Stimulated activated CD4-positive, alpha-beta T cell treated with anti-CD3 and anti-CD28 coated beads, Interleukin-4, amount 100 ng/mL, for 4 hours (primary cell): Measurements from ENCODE around the gene RALGPS1.
"Not testable (repeated sequence)": the region's sequence is repeated elsewhere in the genome, so short reads cannot be mapped to it uniquely, and the experiment has no call there.

Source experiments
- DNase-seq, 2 experiments: peaks; one replicate each; pipeline ENCODE4 v3.0.0-alpha.2; 2020

RALGPS1 gene

DNA sequence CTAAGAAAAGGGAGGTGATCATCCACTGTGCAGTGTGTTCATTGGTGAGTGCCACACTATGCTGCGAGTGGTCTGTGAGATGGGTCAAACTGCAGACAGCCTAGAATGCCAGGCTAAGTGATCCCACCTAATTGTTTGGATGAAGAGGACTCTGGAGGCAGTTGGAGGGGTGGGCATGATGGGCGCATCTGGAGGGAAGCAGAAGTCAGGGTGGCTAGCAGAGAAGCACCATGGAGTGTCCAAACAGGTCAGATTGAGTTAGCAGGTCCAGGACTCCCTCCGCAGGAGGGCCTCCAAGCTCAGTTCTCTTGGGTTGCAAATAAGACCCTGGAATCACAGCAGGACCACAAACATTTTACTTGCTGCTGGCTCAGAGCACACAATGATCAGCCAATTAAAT lies 227.7 kb downstream of the RALGPS1 start:
- no peak for DNase-seq

DNA sequence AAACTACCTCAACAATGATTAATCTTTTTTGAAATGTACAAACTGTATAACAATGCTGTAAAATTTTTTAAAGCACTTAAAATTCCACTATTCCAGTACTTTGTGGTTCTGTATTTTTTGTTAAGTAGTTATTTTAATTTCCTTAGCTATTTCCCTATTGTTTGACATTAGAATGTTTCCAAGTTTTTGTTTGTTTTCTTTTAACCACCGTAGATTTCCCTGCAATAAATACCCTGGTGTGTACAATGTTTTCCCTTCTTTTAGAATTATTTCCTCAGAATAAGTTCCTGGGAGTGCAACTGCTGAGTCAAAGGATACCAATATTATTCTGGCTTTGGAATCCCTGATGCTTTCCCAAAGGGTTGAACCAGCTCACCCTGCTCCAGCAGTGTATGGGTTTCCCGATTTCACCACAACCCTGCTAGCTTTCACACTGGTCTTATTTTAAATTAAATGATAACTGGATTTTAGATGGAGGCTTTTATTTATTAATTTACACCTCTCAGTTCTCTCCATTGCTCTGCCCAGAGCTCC lies 228.4 kb downstream of the RALGPS1 start:
- DNase-seq: no peak

DNA sequence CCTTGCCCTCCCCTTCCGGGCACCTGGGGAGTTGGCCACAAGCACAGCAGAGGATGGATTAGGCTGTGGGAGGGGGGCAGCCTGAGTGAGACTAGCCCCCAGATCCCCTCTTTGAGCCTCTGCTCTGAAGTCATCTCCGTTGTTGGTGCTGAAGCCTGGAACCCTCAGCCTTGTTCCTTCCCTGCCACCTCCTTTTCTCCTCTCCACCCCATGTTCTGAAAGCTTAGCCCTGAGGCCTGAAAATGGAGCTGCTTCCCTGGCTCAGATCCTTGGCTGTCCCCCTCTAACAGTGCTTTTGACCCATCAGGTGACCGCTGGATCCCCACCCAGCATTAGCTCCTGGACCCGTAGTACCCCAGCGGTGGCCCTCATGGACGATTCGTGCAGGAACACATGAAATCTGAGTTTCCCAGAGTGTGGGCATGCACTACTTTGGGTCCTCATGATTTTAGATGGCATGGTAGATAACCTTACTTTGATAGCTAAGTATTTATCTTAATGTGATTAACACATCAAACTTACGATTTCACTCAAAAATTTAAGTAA lies 229.4 kb downstream of the RALGPS1 start:
- DNase-seq: no peak

DNA sequence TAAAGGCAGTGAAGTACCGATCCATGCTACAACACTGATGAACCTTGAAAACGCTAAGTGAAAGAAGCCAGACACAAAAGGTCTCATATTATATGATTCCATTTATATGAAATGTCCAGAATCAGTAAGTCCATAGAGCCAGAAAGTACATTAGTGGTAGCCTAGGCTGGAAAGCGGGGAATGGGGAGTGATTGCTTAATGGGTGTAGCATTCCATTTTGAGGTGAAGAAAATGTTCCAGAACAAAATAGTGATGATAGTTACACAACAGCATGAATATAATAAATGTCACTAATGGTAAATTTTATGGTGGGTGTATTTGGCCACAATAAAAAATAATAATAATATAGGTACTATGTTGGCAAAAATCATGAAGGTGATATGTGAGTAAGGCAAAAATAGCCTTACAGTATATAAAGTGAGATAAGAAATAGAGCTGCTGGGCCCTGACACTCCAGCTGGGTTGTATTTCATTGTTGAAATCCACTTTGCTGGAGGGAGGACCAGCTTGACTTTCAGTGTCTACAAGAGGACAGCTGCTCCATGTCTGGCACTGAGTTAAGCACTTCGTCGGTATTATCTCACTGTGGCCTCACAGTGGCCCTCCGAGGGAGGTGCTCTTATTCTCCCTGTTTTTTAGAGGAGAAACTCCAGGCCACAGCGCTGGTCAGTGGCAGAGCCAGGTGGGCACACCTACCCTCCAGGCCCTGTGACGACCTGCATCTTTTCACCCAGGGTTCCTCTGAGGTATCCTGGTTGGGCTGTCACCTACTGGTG lies 230.3 kb downstream of the RALGPS1 start:
- no peak for DNase-seq

DNA sequence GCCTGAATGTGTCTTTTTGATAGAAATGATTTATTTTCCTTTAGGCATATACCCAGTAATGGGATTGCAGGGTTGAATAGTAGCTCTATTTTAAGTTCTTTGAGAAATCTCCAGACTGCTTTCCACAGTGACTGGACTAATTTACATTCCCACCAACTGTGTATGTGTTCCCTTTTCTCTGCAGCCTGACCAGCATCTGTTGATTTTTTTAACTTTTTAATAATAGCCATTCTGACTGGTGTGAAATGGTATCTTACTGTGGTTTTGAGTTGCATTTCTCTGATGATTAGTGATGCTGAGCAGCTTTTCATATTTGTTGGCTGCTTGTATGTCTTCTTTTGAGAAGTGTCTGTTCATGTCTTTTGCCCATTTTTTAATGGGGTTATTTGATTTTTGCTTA lies 232.3 kb downstream of the RALGPS1 start:
- not testable (repeated sequence) for DNase-seq

DNA sequence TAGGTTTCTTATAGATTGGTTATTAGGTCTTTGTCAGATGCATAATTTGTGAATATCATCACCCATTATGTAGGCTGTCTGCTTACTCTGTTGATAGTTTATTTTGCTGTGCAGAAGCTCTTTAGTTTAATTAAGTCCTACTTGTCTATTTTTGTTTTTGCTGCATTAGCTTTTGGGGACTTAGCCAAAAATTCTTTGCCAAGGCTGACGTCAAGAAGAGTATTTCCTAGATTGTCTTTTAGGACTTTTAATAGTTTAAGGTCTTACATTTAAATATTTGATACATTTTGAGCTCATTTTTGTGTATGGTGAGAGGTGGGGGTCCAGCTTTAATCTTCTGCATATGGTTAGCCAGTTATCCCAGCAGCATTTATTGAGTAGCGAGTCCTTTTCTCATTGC lies 232.7 kb downstream of the RALGPS1 start:
- no peak for DNase-seq

DNA sequence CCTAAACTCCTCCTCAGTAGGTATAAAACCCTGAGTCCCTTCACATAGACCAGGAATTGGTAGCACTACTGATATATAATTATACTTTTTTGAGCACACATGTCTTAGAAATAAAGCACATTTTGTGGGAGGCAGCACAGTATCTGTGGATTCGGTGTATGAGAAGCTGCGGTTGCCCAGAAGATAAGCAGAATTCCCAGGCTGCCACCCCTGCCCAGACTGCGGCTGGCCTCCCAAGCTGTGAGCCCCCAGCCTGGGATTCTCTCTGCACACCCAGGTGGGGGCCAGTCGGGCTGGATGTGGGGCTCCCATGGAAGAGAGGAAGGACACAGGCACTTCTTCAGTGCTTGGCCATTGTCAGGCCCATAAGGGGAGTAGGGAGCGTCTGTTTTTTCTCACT lies 233.4 kb downstream of the RALGPS1 start:
- no peak for DNase-seq

DNA sequence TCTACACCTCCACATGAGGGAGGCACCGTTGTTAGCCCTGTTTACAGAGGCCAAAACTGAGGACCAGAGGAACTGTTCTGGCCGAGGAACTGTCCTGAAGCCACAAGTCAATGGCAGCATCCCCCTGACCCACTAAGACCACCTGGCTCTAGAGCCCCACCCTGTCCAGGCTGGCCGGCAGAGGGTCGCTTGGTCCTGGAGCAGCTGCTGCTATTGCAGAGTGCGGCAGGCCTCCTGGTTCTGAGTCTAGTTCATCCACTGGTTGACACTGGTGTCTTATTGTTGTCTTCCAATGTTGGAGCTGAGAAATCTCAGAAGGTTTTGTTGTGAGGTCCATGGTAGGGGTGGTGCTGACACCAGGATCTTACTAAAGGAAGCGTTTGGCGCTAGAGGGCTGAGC lies 234.4 kb downstream of the RALGPS1 start:
- no peak for DNase-seq

DNA sequence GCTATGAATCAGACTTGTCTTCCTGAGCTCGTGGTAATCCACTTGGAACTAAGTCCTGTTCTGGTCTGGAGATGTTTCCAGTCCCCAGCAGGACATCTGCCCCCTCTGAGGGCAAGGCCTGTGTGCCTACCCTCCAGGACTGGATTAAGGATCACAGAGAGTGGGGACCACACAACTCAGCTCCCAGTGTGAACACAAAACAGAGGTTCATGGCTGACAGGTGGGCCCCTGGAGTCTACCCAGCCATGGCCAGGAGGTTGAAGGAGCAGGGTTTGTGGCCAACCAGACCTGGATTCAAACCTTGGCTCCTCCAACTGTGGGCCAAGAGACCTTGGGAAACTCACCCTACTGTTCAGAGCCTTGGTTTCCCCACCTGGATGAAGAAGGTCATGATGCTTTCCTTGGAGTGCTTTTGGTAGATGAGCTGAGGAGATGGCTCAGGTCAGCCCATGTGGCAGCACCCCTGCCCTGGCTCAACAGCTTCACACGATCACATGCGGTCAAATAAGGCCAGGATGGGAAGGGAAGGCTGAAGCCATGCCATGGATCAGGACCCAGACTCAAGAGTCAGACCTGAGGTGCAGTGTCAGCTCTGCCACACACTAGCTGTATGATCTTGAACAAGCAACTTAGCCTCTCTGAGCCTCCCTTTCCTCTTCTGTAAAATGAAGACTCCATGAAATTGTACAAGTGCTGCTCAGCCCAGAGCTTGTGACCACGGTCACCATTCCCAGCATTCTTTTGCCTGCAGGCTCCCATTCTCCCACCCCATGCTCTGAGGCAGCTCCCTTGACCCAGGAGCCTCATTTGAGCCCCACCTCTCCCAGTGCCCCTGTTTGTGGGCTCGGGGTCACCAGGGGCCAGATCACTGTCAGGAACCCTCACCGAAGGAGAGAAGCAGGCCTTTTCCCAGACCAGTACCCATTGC lies 235.1 kb downstream of the RALGPS1 start:
- DNase-seq: no peak

DNA sequence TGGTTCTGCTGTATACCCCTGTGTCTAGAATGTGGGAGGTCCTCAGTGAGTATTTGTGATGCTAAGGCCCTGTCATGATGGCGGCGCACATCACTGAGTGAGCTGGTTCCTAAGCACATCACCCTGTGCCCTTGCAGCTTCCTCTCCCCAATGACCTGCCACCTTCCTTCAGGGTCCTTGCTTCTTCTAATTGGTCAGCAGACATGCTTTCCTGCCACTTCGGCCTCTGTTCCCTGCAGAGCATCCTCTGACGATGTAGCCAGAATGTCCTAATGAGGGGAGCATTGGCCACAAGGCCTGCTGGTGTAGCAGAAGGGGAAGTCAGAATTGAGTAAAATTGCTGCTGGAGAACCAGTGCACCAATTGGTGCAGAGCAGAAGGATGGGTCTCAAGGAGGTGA lies 238.9 kb downstream of the RALGPS1 start:
- no peak for DNase-seq

DNA sequence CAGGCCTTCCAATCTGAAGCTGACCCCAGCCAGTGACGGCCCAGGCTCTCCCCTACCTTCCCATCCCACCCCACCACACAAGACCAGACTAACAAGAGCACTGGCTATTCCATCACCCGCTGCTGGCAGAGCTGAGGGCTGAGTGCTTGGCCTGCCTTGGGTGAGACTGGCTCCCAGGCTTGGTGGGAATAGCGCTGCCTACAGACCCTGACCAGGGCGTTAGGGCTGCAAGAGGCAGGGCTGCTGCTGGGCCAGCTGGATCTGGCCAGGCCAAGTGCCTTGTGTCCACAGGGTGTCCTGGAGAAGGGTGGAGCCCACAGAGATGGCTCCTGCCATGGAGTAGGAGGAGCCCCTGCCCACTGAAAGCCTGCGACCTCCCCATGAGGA lies 239.4 kb downstream of the RALGPS1 start:
- no peak for DNase-seq

DNA sequence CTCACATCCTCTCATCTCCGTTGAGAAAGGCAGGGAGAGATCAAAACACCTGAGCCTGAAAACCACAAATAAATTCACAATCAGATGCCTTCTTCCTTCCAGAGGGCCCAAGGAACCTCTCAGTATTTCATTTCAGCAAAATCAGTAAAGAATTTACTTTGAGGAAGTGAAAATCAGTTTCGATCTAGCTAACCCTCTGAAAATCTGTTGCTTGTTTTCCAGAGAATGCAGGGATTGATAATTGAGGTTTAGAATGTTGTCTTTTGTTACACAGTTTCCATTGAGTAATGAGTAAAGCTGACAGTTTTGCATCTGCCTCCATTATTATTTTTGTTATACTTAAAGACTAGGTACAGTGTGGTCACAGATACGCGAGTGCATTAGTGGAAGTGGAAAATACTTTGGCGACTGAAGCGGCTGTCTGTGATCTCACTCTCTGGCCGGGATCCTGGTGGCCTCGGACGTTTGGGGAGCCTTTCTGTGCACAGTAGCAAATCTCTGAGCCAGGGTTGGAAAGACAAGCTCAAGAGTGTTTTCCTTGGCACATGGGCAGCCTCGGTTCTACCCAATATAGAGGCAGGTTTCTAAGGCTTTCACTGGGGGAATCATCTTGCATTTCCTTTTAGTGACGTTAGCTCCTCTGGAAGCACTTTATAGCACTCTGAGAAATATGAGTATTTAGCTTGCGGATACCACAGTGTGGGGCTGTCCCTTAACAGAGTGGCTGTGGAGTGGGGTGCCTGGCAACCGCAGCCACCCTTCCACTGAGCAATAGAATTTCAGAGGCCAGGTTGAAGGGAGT lies 240.0 kb downstream of the RALGPS1 start:
- no peak for DNase-seq

DNA sequence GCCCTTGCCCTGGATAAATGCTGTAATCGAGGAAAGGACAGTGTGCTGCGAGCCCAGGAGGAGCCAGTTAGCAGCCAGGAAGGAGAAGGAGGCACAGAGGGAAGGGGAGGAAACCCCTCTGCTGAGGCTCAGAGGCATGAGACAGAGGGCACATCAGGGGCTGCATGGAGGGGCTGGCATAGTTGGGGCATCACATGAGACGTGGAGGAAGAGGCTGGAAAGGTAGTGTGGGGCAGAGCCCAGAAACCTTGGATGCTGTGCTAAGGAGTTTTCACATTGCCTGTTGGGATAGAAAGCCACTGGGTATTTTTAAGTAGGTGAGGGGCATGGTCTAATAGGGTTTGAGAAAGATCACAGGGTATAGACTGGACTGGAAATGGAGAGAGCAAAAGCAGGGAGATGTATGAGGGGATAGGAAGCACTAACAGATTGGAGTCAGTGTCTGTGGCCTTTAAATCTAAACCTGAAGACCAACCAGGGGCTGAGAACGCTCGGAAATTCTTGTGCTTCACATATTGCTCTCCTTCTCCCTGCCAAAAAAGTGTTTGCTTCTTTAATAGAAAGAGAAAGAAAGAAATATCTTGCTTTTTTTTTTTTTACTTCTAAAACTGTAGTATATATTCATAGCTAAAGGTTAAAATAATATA lies 240.9 kb downstream of the RALGPS1 start:
- no peak for DNase-seq

DNA sequence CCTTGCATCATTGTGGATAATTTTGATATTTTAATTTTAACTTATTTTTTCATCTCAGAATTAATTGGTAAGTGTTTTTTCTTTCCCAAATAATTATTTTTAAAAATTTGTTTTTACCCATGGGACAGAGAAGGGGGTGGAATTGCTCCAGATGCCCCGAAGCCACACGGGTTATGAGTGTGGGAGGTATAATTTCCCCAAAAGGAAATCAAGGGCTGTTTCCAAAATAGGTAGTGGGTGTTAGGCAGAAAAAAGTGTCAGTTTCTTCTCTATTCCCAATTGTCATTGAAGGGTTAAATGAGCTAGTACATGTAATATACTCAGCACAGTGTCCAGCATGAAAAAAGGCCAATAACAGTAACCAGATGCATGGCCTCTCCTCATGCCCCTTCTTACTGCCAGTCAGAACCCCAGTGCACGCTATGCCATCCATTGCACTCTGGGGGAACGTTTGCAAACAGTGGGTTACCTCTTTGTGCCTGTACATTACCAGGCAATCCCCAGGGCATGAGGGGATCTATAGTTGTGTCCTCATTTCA lies 244.3 kb downstream of the RALGPS1 start:
- DNase-seq: no peak

DNA sequence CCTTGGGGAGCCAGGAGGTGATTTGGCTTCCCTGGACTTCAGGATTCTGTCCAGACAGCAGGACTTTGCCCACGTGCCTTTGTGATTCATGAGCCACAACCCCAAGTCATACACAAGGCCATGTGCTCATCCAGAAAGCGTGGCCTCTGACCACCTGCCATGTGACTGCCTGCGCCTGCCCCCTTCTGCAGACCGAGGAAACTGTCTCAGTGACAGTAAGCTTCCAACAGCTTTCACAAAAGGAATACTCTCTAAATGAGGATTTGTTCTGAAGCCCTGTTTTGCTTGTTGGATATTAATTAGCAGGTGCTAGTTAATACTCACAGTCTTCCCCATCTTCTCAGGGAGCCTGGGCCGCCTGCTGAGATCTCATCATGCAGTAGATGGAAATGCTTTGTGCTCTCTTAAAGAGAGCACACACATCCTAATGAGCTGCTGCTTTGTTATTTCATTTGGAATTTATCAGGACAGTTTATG lies 244.8 kb downstream of the RALGPS1 start:
- DNase-seq: no peak

DNA sequence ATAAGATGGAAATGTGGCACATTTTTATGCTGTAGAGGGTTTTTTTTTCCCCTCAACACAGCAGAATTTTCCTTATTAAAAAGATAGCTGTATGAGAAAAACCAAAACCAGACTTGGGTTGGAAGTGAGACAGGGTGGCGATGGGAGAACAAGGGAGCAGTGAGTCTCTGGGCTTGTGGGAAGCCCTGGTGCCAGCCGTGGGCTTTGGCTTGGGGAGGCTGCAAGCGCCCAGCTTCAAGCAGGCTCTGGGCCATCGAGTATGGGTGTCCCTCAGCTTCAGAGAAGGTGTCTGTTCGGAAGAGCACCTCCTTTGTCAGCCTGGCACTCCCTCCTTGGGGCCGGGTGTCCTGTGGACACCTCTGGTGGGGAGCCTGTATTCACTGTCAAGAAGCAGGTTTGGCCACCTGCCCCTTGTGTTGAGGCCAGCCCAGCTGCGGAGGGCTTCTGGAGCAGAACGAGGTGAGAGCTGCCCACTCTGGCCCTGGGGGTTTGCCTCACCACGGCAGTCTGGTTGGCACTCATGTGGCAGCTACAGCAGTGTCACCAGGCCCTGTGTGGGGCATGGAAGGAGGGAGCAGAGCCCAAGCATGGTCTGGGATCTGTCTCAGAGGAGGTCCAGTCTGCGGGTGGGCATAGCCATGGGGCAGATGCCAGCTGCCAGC lies 245.5 kb downstream of the RALGPS1 start:
- DNase-seq: no peak

DNA sequence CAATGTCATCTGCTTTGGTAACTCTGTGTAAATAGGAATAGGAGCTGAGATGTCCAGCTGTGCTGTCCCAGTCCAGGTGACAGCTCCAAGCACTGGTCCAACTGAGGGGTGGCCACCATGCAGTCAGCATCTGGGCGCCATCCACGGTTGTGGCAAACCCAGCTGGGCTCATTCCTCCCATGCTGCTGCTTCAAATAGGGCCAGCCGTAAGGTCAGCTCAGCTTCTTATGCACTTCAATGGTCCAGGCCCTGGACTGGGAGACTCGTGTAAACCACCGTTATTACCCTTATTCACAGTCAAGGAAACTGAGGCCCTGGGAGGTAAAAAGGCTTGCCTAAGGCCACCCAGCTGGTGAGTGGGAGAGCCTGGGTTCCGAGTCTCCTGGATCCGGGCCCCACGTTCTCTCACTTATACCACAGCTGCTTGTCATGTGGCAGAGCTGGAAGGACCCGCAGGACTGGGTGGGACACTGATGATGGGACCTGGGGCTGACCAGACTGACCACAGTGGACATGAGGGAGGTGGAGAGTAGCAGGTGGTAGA lies 246.6 kb downstream of the RALGPS1 start:
- no peak for DNase-seq

DNA sequence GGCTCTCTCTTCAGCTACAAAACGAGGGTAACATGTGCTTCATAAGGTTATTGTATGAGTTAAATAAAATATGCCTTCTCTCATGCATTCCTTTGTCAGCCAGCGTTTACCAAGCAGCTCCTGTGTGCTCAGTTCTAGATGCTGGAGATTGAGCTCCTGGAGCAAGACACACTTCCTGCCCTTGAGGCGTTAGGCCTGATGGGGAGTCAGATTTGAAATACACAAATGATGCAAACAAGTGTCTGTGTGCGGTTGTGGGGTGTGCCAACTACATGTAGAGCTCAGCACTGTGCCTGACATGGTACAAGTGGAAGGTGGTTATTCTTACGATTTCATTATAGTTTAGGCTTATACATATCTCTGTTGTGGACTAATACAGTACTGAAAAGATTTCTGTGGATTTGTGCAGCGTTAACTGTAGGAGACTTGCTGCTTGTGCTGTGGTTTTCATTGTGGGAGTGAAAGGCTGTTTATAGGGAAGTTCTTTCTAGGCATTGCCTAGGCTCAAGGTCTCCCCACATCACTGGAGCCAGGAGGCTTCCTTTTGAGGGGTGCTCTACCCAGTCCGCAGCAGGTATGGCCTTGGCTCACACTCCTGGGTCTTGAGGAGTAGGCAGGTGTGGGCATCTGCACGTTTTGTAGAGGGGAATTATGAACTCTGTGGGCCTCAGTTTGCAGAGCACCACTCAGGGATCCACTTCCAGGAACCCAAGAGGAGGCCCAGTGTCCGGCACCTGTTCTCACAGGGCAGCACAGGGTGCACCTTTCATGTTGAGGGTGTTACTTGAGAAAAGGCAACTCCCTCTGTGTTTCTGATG lies 247.7 kb downstream of the RALGPS1 start:
- no peak for DNase-seq

DNA sequence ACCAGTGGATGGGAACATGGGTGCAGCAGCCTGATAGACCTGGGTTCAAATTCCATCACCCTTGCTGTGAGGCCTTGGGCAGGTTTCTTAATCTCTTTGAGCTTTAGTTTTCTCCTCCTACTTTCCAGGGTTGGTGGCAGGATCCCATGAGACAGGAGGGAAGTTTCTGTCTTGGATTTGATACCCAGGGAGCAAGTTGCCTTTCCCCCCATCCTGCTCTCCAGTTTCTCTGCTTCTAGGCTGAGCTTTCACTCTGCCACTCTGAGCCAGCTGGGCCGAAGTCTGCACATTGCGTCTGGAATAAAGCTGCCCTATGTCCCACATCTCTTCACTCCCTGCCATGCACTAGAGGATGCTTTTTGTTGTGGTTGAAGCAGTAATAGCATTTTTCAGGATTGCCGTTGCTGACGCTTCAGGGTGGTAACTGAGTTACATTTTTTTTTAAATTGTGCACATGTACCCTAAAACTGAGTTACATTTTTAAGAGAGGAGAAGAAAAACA lies 248.3 kb downstream of the RALGPS1 start:
- no peak for DNase-seq

DNA sequence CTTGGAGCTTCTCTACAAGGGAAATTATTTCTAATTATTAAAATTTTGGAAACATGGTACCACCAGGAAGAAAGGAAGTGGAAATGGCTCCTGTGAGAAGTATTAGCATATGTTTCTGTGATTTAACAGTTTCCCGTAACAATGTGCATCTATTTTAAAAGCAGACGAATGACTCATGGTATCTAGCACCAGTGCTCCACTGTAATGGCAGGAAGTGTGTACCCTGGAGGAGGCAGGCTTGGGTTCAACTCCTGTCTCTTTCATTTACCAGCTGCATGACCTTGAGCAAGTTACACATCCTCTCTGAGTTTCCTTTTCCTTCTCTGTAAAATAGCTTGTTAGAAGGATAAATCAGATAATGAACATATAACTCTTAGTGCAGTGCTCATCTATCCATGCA lies 248.8 kb downstream of the RALGPS1 start:
- DNase-seq: peak in 1 of 2 experiments; percentile 17
